ENCODE results near the gene YWHAB. TPM values are rescaled to one million over a fixed set of nuclear protein-coding genes. Genes with fewer than 3 reads are reported as not detected.
A peak's percentile ranks its signal among the peaks of the same experiment; 100 is the strongest.

Gene YWHAB
- total and polyA plus RNA-seq, 2 donors (not counting 1 experiment from before 2014, with no cell fraction given), result 80.3 to 200 TPM

DNA sequence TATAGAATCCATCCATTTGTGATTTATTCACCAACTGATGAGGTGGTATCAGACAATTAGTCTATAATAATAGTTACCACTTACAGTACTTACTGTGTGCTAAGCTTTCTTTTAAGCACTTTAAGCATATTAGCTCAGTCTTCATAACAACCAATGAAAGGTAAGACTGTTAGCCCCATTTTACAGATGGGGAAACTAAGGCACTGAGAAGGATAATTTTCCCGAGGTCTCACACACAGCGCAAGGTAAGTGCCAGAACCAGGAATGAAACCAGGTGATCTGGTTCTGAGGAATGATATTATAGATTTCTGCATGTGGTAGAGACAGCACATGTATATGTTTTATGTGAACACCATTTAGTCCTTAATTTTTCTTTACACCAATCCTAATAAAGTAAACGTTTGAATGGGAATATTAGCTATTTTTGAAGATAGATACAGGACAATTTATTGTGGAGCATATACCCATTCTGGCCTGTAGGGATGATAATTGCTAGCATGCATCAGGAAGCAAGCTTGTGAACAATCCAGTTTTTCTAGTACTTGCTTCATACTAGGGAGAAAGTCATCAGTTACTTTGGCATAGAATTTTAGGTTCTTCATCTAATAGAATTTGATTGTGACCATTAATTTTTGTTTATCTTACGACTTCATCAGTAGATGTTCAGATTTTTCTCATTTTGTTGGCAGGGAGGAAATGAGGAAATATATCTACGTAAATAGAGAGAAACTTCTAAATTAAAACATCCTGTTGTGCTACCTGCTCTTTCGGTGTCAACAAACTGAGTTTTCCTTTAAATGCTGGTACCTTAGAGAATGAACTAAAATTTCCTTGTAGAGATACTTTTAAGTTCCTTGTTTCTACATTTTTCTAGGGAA, 3.0 kb downstream of the YWHAB start:
- CTCF ChIA-PET, result interaction anchor here (0.6 to 2.8 kb wide), 6 partner anchors 14 to 577 kb away, joined by 3 to 13 read pairs (median 6); partner anchors contain the start of genes FITM2 and PABPC1L
- H3K4me1 Mint-ChIP-seq, result peaks cover 77% of the 10 kb centered on the region

More for the DNA sequence above, 3.0 kb downstream of the YWHAB start:
- H4K20me1 ChIP-seq (ENCODE audit: control insufficient read depth, insufficient read depth, low read length, poor library complexity, severe bottlenecking), result peaks cover 76% of the 10 kb centered on the region
- Mint-ChIP-seq H3K27me3 (no peaks in the 10 kb centered on the region), H3K27ac (peak overlapping the region; percentile 73), H3K9me3 (ENCODE audit: insufficient read depth) (no peaks in the 10 kb centered on the region), H3K4me3 (peak overlapping the region; percentile 95)
- H3K36me3 ChIP-seq (replicated peaks in 1 of 2; ENCODE audit: control extremely low read depth in 1 of 2, control insufficient read depth in 1 of 2, extremely low read depth in 1 of 2, insufficient read depth in 2 of 2, low read length in 1 of 2), result peaks cover 0 to 7% of the 10 kb centered on the region in 2 experiments
- intact Hi-C loops (cut with micrococcal nuclease), result loop anchor here (5.0 to 10.0 kb wide), 4 partner anchors 411 to 1431 kb away; partner anchors contain the start of genes CD40, FITM2, SRSF6 and TTPAL
- H2AFZ ChIP-seq (ENCODE audit: insufficient read depth, low read depth, low read length, poor library complexity, severe bottlenecking), result no peak overlapping the region
- H3K4me2 ChIP-seq (replicated peaks; ENCODE audit: low read depth, low read length, poor library complexity, severe bottlenecking), result peak overlapping the region; percentile 76
- H3K79me2 ChIP-seq (ENCODE audit: control insufficient read depth, insufficient read depth, low read length), result peaks cover 99% of the 10 kb centered on the region
- H3K4me1 ChIP-seq (ENCODE audit: control insufficient read depth in 2 of 2, insufficient read depth in 2 of 2, low read length in 2 of 2), result peaks cover 50 to 62% of the 10 kb centered on the region in 2 donors
- DNase-seq (peak; percentile 25), ATAC-seq (ENCODE audit: low read depth) (no peak)
- H3K9ac ChIP-seq (ENCODE audit: low read length), result peak overlapping the region; percentile 80
- POLR2A ChIA-PET, result interaction anchor here (0.6 kb wide), 1 partner anchor 26 kb away, joined by 3 read pairs; no protein-coding TSS in a partner anchor
- no CpG with 5 or more reads among the region's 6 CpGs for WGBS (ENCODE audit: insufficient coverage)
- TF ChIP-seq, protein P1, sequence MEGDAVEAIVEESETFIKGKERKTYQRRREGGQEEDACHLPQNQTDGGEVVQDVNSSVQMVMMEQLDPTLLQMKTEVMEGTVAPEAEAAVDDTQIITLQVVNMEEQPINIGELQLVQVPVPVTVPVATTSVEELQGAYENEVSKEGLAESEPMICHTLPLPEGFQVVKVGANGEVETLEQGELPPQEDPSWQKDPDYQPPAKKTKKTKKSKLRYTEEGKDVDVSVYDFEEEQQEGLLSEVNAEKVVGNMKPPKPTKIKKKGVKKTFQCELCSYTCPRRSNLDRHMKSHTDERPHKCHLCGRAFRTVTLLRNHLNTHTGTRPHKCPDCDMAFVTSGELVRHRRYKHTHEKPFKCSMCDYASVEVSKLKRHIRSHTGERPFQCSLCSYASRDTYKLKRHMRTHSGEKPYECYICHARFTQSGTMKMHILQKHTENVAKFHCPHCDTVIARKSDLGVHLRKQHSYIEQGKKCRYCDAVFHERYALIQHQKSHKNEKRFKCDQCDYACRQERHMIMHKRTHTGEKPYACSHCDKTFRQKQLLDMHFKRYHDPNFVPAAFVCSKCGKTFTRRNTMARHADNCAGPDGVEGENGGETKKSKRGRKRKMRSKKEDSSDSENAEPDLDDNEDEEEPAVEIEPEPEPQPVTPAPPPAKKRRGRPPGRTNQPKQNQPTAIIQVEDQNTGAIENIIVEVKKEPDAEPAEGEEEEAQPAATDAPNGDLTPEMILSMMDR (IDR thresholded peaks at IDR 0.05), result peak; percentile 61
- no peak for TF ChIP-seq EZH2 (IDR thresholded peaks at IDR 0.05; ENCODE audit: borderline replicate concordance, insufficient read depth, low read depth, low read length, poor library complexity, severe bottlenecking)
- H3K27ac ChIP-seq (ENCODE audit: low read length in 2 of 2), result peak overlapping the region; percentile 19 to 65
- no peaks in the 10 kb centered on the region for H3K9me3 ChIP-seq (ENCODE audit: control extremely low read depth in 1 of 3, control insufficient read depth in 2 of 3, insufficient read depth in 1 of 3, low read length in 2 of 3)
- peak overlapping the region in 2 of 5 experiments; percentile 0 to 71 for H3K4me3 ChIP-seq (ENCODE audit: control extremely low read depth in 1 of 5, extremely low read depth in 1 of 5, insufficient read depth in 1 of 5, low read depth in 2 of 5, low read length in 4 of 5)
- H3K27me3 ChIP-seq (replicated peaks in 1 of 4; ENCODE audit: control extremely low read depth in 1 of 4, control insufficient read depth in 3 of 4, insufficient read depth in 4 of 4, low read length in 3 of 4), result no peaks in the 10 kb centered on the region

Data from B cell (primary cell).